ENCODE results near the gene ZPBP2.

ZPBP2 gene

DNA sequence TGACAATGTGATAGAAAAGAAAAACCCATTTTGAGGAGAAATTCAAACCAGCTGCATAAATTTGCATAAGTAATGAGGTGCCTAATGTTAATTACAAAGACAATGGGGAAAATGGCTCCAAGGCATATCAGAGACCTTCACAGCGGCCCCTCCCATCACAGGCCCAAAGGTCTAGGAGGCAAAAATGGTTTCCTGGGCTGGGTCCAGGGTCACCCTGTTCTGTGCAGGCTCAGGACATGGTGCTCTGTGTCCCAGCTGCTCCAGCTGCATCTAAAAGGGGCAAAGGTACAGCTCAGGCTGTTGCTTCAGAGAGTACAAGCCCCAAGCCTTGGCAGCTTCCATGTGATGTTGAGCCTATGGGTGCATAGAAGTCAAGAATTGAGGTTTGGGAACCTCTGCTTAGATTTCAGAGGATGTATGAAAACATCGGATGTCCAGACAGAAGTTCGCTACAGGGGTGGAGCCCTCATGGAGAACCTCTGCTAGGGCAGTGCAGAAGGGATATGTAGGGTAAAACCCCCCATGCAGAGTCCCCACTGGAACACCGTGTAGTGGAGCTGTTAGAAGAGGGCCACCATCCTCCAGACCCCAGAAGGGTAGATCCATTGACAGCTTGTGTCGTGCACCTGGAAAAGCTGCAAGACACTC, 44.5 kb upstream of the ZPBP2 start:
- no peaks in the 10 kb centered on the region for H3K4me1 ChIP-seq (ENCODE audit: control insufficient read depth in 1 of 2, insufficient read depth in 1 of 2, low read depth in 1 of 2, low read length in 1 of 2)
- peaks cover 48% of the 10 kb centered on the region for H3K27me3 ChIP-seq
- H3K27ac ChIP-seq = no peak overlapping the region
- peaks cover 8% of the 10 kb centered on the region for H3K9me3 ChIP-seq
- no peak overlapping the region for H3K4me3 ChIP-seq (ENCODE audit: low read depth in 1 of 2, low read length in 1 of 2)
- TF ChIP-seq, protein P1, sequence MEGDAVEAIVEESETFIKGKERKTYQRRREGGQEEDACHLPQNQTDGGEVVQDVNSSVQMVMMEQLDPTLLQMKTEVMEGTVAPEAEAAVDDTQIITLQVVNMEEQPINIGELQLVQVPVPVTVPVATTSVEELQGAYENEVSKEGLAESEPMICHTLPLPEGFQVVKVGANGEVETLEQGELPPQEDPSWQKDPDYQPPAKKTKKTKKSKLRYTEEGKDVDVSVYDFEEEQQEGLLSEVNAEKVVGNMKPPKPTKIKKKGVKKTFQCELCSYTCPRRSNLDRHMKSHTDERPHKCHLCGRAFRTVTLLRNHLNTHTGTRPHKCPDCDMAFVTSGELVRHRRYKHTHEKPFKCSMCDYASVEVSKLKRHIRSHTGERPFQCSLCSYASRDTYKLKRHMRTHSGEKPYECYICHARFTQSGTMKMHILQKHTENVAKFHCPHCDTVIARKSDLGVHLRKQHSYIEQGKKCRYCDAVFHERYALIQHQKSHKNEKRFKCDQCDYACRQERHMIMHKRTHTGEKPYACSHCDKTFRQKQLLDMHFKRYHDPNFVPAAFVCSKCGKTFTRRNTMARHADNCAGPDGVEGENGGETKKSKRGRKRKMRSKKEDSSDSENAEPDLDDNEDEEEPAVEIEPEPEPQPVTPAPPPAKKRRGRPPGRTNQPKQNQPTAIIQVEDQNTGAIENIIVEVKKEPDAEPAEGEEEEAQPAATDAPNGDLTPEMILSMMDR (IDR thresholded peaks at IDR 0.05) = no peak
- H3K36me3 ChIP-seq = no peaks in the 10 kb centered on the region

GRCh38 chr17:39826334-39826733, 41.7 kb upstream of the ZPBP2 start:
- H3K27me3 ChIP-seq = peaks cover 62% of the 10 kb centered on the region

DNA sequence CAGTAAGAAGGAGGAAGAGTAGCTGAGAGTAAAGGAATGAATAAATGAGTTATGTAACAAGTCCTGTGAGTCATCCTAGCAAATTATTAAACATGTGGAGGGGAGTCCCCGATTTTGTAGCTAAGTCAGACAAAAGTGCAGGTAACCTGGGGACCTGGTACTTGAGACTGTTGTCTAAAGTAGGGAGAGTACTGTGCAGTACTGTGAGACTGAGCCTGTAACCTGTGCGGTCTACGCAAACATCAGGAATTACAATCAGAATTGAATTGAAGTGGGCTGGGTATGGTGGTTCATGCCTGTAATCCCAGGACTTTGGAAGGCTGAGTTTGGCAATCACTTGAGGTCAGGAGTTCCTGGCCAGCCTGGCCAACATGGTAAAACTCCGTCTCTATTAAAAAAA, 39.6 kb upstream of the ZPBP2 start:
- TF ChIP-seq, protein P1 (IDR thresholded peaks at IDR 0.05) = no peak
- Histone ChIP-seq H3K27me3 (peaks cover 81% of the 10 kb centered on the region), H3K27ac (no peak overlapping the region), H3K36me3 (no peaks in the 10 kb centered on the region), H3K9me3 (peaks cover 7% of the 10 kb centered on the region), H3K4me1 (ENCODE audit: control insufficient read depth in 1 of 2, insufficient read depth in 1 of 2, low read depth in 1 of 2, low read length in 1 of 2) (no peaks in the 10 kb centered on the region), H3K4me3 (ENCODE audit: low read depth in 1 of 2, low read length in 1 of 2) (no peak overlapping the region)

More at GRCh38 chr17:39826334-39826733, 41.7 kb upstream of the ZPBP2 start:
- no peak overlapping the region for H3K27ac ChIP-seq
- no peak overlapping the region for H3K4me3 ChIP-seq (ENCODE audit: low read depth in 1 of 2, low read length in 1 of 2)
- H3K4me1 ChIP-seq (ENCODE audit: control insufficient read depth in 1 of 2, insufficient read depth in 1 of 2, low read depth in 1 of 2, low read length in 1 of 2) = no peaks in the 10 kb centered on the region
- no peaks in the 10 kb centered on the region for H3K36me3 ChIP-seq
- TF ChIP-seq, protein P1 (IDR thresholded peaks at IDR 0.05) = no peak
- H3K9me3 ChIP-seq = peaks cover 8% of the 10 kb centered on the region

DNA sequence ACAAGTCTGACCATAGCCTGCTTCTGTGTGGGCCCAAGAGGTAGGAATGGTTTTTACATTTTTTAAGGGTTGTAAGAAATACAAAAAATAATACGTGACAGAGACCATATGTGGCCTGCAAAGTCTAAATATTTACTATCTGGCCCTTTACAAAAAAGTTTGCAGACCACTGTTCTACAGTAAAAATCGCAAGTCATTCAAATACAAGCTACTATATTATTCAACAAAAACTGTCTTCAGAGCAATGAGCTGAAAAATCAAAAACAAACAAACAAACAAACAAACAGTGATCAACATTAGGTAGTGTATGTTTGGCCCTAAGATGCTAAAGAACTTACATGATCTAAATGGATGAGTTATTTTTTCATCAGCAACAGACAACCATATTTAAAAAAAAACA, 36.4 kb upstream of the ZPBP2 start:
- Histone ChIP-seq H3K4me3 (ENCODE audit: low read depth in 1 of 2, low read length in 1 of 2) (no peak overlapping the region), H3K9me3 (no peaks in the 10 kb centered on the region), H3K36me3 (no peaks in the 10 kb centered on the region), H3K27ac (no peak overlapping the region), H3K27me3 (peaks cover 89% of the 10 kb centered on the region), H3K4me1 (ENCODE audit: control insufficient read depth in 1 of 2, insufficient read depth in 1 of 2, low read depth in 1 of 2, low read length in 1 of 2) (no peaks in the 10 kb centered on the region)
- TF ChIP-seq, protein P1 (IDR thresholded peaks at IDR 0.05) = no peak

- no peak overlapping the region for H3K4me3 ChIP-seq (ENCODE audit: low read depth in 1 of 2, low read length in 1 of 2)
- TF ChIP-seq, protein P1 (IDR thresholded peaks at IDR 0.05) = no peak
- no peaks in the 10 kb centered on the region for H3K36me3 ChIP-seq
- H3K27me3 ChIP-seq = peaks cover 69% of the 10 kb centered on the region
- no peaks in the 10 kb centered on the region for H3K9me3 ChIP-seq
- no peak overlapping the region for H3K27ac ChIP-seq
- no peaks in the 10 kb centered on the region for H3K4me1 ChIP-seq (ENCODE audit: control insufficient read depth in 1 of 2, insufficient read depth in 1 of 2, low read depth in 1 of 2, low read length in 1 of 2)
These were observed 34.0 kb upstream of the ZPBP2 start for GRCh38 chr17:39834017-39834416.
